Stimulated activated CD8-positive, alpha-beta memory T cell treated with anti-CD3 and anti-CD28 coated beads, Interleukin-12 subunit alpha, Interleukin-12 subunit beta, amount 100 ng/mL, for 24 hours (primary cell): ENCODE results near the gene NACC1.
"Not testable (repeated sequence)": the region's sequence is repeated elsewhere in the genome, so short reads cannot be mapped to it uniquely, and the experiment has no call there.

ENCODE experiments used
- DNase-seq: peaks from one replicate; pipeline ENCODE4 v3.0.0-alpha.2; 2020; ENCODE audit errors: extremely low read depth

NACC1 gene

DNA sequence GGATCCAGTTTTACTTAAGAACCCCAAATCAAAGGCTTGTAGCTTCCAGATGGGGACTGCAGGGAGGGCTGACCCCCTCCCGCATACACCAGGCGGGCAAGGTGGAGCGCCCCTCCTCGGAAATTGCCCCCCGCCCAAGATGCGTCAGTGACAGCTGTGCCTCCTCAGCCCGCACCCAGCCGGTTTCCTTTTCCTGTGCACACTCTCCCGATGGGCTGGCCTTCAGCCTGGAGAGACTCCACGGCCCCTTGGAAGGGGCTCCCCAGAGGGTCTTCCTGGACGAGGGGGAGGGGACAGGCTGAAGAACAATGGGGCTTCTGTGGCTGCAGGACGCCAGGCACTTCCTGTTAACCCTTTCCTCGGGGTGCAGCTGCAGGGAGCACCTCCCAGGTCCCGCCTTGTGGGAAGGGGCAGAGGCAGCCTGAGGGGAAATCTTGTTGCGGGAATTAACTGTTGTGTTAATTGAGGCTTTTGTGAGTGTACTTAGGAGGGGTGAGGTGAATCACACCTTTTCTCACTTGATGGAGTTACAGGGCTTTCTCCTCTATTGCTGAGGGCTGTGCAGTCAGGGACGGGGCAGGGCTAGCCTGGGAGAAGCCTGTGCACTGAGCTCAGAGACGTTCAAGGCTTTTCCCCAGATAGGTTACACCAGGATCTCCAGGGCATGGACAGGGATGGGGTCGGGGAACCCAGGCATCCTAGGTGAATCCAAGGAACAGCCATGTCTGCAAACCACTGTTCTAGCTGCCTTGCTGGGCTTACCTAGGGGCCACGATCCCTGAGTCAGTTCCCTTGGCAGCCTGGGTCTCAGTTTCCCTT is 46.5 kb downstream of the NACC1 start:
- DNase-seq, result no peak

DNA sequence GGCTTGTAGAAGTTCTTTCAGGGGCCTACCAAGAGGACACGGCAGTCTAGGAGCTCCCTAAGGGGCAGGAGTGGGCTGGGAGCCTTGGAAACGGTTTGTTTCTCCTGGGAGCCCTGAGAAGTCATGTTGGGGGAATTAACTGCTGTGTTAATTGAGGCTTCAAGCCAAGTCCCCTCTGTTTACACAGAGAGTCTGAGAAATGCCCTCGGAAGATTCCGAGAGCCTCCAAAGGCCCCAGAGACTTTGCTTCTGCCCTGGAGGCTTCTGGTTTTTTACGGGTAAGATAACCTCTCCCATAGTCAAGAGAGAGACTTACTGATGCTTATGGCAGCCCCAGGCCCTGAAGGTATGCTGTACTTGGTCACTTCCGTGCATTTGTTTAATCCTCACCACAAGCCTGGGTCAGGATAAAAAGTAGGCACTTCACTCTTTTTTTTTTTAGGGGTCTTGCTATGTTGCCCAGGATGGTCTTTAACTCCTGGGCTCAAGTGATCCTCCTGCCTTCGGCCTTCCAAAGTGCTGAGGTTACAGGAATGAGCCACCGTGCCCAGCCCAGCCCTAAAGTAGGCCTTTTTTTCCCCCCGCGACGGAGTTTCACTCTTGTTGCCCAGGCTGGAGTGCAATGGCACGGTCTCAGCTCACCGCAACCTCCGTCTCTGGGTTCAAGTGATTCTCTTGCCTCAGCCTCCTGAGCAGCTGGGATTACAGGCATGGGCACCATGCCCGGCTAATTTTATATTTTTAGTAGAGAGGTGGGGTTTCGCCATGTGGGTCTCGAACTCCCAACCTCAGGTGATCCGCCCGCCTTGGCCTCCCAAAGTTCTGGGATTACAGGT is 47.3 kb downstream of the NACC1 start:
- no peak for DNase-seq

DNA sequence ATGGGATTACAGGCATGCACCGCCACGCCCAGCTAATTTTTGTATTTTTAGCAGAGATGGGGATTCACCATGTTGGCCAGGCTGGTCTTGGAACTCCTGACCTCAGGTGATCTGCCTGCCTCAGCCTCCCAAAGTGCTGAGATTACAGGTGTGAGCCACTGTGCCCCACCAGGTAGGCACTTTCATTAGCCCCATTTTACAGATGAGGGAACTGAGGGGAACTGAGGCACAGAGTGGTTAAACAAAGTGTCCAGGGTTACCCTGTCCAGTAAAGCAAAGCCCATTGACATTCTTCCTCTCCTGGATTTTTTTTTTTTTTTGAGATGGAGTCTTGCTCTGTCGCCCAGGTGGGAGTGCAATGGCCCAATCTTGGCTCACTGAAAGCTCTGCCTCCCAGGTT is 48.1 kb downstream of the NACC1 start:
- not testable (repeated sequence) for DNase-seq

DNA sequence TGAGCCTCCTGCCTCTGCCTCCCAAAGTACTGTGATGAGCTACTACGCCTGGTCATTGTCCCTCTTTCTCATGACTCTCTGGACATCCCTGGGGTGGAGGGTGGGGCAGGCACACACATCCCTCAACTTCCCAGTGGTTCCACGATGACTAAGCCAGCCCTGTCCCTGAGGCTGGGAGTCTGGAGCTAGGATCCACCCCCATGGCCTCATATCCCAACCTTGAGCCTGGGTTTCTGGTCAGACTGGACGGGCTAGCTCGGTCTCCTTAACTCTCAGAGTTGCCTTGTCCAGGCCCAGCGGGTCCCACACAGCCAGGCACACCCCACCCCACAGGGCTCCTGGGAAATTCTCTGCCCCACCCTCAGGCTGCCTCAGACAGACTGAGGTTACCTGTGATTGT is 51.7 kb downstream of the NACC1 start:
- no peak for DNase-seq

DNA sequence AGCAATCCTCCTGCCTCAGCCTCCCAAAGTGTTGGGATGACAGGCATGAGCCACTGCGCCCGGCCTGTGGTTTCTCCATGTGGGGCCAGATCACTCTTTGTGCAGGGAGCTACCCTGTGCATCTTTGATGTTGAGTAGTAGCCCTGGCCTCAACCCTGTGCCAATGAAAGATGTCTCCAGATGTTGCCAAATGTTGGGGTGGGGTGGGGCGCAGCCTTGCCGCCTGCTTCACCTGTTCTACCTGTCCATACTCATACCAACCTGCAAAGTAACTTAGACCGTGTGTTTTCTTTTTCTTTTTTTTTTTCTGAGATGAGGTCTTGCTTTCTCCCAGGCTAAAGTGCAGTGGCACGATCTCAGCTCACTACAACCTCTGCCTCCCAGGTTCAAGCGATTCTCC is 53.1 kb downstream of the NACC1 start:
- DNase-seq, result no peak

DNA sequence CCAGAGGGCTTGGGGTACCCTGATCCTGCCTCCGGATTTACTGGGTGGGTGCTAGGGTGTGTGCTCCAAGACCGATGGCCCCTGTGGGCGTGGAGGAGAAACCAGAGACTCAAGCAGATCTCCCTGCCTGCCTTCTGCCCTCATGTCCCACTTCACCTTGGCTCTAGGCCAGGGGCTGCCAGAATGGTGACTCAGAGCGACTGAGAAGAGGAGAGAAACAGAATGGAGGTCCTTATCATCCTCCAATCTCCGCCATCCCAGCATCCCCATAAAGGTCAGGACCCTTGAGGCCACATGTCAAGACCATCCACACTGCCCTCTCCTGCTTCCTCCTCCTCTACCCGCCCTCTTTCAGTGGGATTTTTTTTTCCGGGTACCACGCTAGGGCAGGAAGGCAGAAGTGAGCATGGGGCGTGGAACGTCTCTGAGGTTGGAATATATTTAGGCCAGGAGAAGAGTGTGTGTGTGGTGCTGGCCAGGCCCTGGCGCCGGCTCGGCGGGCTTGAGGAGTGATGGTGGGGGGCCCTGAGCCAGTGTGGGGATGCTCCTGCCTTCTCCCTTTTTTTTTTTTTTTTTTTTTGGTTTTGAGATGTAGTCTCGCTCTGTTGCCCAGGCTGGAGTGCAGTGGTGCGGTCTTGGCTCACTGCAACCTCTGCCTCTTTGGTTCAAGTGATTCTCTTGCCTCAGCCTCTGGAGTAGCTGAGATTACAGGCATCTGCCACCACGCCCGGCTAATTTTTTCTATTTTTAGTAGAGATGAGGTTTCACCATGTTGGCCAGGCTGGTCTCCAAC is 54.5 kb downstream of the NACC1 start:
- DNase-seq, result no peak

DNA sequence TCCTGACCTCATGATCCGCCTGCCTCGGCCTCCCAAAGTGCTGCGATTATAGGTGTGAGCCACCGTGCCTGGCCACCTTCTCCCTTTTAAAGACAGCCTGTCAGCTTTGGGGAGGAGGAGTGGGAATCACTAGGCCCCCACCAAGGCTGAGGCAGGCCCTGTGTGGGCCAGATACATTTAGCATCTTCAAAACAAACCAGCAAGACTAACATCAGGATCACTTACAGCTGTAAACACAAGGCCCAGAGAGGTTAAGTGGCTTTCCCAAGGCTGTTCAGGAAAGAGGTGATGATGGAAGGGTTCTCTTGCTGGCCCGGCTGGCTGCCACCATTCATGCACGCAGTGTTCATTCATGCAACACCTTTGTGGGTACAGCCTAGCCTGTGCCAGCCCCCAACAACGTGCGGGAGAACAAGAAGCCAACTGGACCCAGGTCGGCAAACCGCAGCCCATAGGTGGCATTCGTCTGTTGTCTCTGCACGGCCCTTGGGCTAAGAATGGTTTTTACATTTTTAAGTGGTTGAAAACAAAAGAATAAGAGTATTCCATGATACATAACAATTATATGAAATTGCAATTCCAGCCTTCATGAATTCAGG is 55.2 kb downstream of the NACC1 start:
- no peak for DNase-seq

DNA sequence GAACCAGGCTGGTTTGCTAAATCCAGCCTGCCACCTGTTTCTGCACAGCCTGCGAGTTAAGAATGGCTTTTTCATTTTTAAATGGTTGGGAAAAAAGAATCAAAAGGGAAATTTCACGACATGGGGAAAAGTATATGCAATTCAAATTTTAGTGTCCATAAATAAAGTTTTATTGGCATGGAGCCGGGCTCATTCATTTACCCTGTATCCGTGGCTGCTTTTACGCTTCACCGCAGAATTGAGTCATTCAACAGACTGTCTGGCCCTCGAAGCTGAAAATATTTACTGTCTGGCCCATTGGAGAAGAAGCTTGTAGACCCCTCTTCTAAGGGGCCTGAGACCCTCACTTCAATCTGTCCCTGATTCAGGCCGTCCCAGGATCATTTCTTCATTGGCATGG is 58.3 kb downstream of the NACC1 start:
- no peak for DNase-seq

DNA sequence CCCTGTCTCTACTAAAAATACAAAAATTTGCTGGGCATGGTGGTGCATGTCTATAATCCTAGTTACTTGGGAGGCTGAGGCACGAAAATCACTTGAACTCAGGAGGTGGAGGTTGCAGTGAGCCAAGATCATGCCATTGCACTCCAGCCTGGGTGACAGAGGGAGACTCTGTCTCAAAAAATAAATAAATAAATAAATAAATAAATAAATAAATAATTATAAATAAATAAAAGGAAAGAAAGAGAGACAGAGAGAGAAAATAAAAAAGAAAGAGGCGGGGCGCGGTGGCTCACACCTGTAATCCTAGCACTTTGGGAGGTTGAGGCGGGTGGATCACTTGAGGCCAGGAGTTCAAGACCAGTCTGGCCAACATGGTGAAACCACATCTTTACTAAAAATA is 59.5 kb downstream of the NACC1 start:
- DNase-seq, result not testable (repeated sequence)

DNA sequence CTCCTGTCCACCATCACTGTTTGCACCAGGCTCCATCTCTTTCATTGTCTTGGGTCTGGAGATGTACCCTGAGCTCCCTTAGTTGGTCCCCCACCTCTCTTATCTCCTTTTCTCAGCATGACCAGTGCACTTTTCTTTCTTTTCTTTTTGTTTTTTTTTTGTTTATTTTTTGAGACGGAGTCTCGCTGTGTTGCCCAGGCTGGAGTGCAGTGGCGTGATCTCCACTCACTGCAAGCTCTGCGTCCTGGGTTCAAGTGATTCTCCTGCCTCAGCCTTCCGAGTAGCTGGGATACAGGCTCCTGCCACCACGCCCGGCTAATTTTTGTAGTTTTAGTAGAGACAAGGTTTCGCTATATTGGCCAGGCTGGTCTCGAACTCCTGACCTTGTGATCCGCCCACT is 60.2 kb downstream of the NACC1 start:
- not testable (repeated sequence) for DNase-seq

DNA sequence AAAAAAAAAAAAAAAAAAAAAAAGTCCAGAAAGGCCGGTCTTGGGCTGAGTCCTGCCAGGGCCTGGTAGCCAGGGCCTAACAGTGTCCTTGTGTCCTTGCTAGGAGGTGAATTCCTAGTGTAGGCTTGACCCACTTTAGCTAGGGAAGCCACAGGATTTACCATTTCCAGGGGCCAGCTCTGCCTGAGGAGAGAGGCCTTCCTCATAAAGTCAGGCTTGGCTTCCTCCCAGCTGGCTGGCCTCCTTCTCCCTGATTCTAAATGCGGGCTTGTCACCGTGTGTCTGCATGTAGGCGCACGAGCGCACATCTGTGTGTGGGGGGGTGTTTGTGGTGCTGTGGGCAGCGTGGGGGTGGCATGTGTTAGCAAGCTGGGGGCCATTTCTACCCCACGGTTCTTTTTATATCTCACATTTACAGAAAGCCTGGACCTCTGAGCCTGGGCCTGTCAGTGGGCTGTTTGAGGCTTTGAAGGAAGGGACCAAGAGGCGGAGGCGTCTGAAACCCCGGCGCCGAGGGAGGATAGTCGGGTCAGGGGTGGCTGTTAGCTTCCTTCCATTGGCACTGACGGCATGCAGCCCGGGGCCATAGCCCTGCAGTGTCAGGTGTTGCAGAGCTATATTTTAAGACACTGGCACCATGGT is 63.8 kb downstream of the NACC1 start:
- no peak for DNase-seq

DNA sequence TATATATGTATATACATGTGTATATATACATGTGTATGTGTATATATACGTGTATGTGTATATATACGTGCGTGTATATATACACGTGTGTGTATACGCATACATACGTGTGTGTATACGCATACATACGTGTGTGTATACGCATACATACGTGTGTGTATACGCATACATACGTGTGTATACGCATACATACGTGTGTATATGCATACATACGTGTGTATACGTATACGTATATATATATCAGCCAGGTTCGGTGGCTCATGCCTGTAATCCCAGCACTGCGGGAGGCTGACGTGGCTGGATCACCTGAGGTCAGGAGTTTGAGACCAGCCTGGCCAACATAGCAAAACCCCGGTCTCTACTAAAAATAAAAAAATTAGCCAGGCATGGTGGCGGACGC is 66.9 kb downstream of the NACC1 start:
- DNase-seq, result not testable (repeated sequence)

DNA sequence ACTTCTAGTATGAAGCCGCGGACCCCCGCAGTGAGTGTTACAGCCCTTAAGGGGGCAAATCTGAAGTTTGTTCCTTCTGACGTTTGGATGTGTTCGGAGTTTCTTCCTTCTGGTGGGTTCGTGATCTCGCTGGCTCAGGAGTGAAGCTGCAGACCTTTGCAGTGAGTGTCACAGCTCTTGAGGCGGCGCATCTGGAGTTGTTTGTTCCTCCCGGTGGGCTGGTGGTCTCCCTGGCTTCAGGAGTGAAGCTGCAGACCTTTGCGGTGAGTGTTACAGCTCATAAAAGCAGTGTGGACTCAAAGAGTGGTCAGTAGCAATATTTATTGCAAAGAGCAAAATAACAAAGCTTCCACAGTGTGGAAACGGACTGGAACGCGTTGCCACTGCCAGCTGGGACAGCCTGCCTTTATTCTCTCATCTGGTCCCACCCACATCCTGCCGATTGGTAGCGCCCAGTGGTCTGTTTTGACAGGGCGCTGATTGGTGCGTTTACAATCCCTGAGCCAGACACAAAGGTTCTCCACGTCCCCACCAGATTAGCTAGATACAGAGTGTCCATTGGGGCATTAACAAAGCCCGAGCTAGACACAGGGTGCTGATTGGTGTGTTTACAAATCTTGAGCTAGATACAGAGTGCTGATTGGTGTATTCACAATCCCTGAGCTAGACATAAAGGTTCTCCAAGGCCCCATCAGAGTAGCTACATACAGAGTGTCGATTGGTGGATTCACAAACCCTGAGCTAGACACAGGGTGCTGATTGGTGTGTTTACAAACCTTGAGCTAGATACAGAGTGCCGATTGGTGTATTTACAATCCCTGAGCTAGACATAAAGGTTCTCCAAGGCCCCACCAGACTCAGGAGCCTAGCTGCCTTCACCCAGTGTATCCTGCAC is 67.9 kb downstream of the NACC1 start:
- DNase-seq, result not testable (repeated sequence)

DNA sequence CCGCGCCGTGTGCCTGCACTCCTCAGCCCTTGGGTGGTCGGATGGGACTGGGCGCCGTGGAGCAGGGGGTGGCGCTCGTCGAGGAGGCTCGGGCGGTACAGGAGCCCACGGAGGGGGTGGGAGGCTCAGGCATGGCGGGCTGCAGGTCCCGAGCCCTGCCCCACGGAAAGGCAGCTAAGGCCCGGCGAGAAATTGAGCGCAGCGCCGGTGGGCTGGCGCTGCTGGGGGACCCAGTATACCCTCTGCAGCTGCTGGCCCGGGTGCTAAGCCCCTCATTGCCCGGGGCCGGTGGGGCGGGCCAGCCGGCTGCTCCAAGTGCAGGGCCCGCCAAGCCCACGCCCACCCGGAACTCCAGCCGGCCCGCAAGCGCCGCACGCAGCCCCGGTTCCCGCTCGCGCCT is 68.6 kb downstream of the NACC1 start:
- DNase-seq, result not testable (repeated sequence)

DNA sequence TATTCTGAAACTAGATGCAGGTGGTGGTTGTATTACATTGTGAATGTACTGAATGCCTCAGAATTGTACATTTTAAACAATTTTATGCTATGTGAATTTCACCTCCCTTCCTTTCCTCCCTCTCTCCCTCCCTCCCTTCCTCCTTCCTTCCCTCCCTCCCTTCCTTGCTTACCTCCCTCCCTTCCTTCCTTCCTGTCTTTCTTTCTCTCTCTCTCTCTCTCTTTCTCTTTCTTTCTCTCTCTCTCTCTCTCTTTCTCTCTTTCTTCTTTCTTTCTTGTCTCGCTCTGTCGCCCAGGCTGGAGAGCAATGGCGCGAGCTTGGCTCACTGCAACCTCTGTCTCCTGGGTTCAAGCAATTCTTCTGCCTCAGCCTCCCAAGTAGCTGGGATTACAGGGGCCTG is 69.4 kb downstream of the NACC1 start:
- DNase-seq, result no peak

DNA sequence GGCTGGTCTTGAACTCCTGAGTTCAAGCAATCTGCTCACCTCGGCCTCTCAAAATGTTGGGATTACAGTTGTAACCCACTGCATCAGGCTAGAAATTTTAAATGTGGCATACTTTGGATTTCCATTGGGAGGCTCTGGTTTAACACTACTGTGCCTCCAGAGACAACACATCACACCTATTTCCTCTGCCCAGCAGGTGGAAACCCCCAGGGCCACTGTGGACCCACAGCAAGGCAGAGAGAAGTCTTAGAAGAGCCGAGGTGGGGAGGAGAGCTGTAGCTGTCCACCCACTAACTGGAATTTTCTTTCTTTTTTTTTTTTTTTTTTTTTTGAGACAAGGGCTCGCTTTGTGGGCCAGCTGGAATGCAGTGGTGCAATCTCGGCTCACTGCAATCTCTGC is 71.5 kb downstream of the NACC1 start:
- DNase-seq, result no peak
